ENCODE measurements around the gene RHOJ. TPM values are rescaled to one million over a fixed set of nuclear protein-coding genes. Genes with fewer than 3 reads are reported as not detected.
"Not testable (repeated sequence)": the region's sequence is repeated elsewhere in the genome, so short reads cannot be mapped to it uniquely, and the experiment has no call there.

RHOJ gene
- total and polyA plus RNA-seq, 4 donors = 1.0 to 1.7 (median 1.2) TPM

- peaks cover 0 to 3% (median 1%) of the 10 kb centered on the region in 4 donors for H3K9me3 ChIP-seq (ENCODE audit: control insufficient read depth in 4 of 4, low read length in 3 of 4)
- H3K4me3 ChIP-seq (ENCODE audit: low read depth in 1 of 3, low read length in 3 of 3) = no peak overlapping the region
- no peak overlapping the region for H3K27ac ChIP-seq (ENCODE audit: low read depth in 1 of 2, low read length in 2 of 2)
- TF ChIP-seq TAF1 (conservative IDR thresholded peaks at IDR 0.05) (no peak), RAD21 (IDR thresholded peaks at IDR 0.05) (no peak), HNF4A (conservative IDR thresholded peaks at IDR 0.05) (no peak), MAX (IDR thresholded peaks at IDR 0.05) (no peak)
- DNase-seq (ENCODE audit: low spot score) = no peak
- no peak overlapping the region for H3K9ac ChIP-seq (ENCODE audit: low read depth in 1 of 2, low read length in 2 of 2)
- H3K4me1 ChIP-seq (ENCODE audit: control insufficient read depth in 4 of 4, insufficient read depth in 4 of 4, low read length in 3 of 4) = no peaks in the 10 kb centered on the region
- 80% methylated on average over 1 of the region's 1 CpG for WGBS
- H3K27me3 ChIP-seq (ENCODE audit: control insufficient read depth in 4 of 4, insufficient read depth in 4 of 4, low read length in 3 of 4) = no peaks in the 10 kb centered on the region
- H3K36me3 ChIP-seq (ENCODE audit: control insufficient read depth in 4 of 4, insufficient read depth in 3 of 4, low read depth in 1 of 4, low read length in 3 of 4) = no peaks in the 10 kb centered on the region
Observed at GRCh38 chr14:63163306-63163705, 40.9 kb upstream of the RHOJ start.

- Histone ChIP-seq H3K27me3 (ENCODE audit: control insufficient read depth in 4 of 4, insufficient read depth in 4 of 4, low read length in 3 of 4) (no peaks in the 10 kb centered on the region), H3K4me1 (ENCODE audit: control insufficient read depth in 4 of 4, insufficient read depth in 4 of 4, low read length in 3 of 4) (no peaks in the 10 kb centered on the region), H3K9ac (ENCODE audit: low read depth in 1 of 2, low read length in 2 of 2) (no peak overlapping the region), H3K4me3 (ENCODE audit: low read depth in 1 of 3, low read length in 3 of 3) (no peak overlapping the region), H3K27ac (ENCODE audit: low read depth in 1 of 2, low read length in 2 of 2) (no peak overlapping the region), H3K36me3 (ENCODE audit: control insufficient read depth in 4 of 4, insufficient read depth in 3 of 4, low read depth in 1 of 4, low read length in 3 of 4) (no peaks in the 10 kb centered on the region), H3K9me3 (ENCODE audit: control insufficient read depth in 4 of 4, low read length in 3 of 4) (peaks cover 0 to 3% (median 1%) of the 10 kb centered on the region in 4 donors)
- WGBS = 92% methylated on average over 2 of the region's 2 CpGs
- no peak for DNase-seq (ENCODE audit: low spot score)
- TF ChIP-seq JUND (IDR thresholded peaks at IDR 0.05) = no peak
- TF ChIP-seq HNF4A (conservative IDR thresholded peaks at IDR 0.05) = no peak
- TF ChIP-seq YY1 (IDR thresholded peaks at IDR 0.05) = no peak
- no peak for TF ChIP-seq NR2F2 (IDR thresholded peaks at IDR 0.05)
- no peak for TF ChIP-seq ATF3 (IDR thresholded peaks at IDR 0.05)
- no peak for TF ChIP-seq GABPA (IDR thresholded peaks at IDR 0.05 in 1 of 2, conservative IDR thresholded peaks at IDR 0.05 in 1 of 2)
- TF ChIP-seq FOXA1 (IDR thresholded peaks at IDR 0.05) = no peak
- TF ChIP-seq SP1 (IDR thresholded peaks at IDR 0.05) = no peak
Observed at GRCh38 chr14:63164108-63164683, 40.0 kb upstream of the RHOJ start.

GRCh38 chr14:63165267-63165666, 39.0 kb upstream of the RHOJ start:
- H3K27me3 ChIP-seq (ENCODE audit: control insufficient read depth in 4 of 4, insufficient read depth in 4 of 4, low read length in 3 of 4); H3K9ac ChIP-seq (ENCODE audit: low read depth in 1 of 2, low read length in 2 of 2); DNase-seq (ENCODE audit: low spot score); H3K27ac ChIP-seq (ENCODE audit: low read depth in 1 of 2, low read length in 2 of 2); H3K9me3 ChIP-seq (ENCODE audit: control insufficient read depth in 4 of 4, low read length in 3 of 4); H3K4me3 ChIP-seq (ENCODE audit: low read depth in 1 of 3, low read length in 3 of 3); H3K36me3 ChIP-seq (ENCODE audit: control insufficient read depth in 4 of 4, insufficient read depth in 3 of 4, low read depth in 1 of 4, low read length in 3 of 4); H3K4me1 ChIP-seq (ENCODE audit: control insufficient read depth in 4 of 4, insufficient read depth in 4 of 4, low read length in 3 of 4): not testable (repeated sequence)
- 95% methylated on average over 20 of the region's 23 CpGs for WGBS

GRCh38 chr14:63167044-63167443, 37.2 kb upstream of the RHOJ start:
- Histone ChIP-seq H3K4me3 (ENCODE audit: low read depth in 1 of 3, low read length in 3 of 3) (no peak overlapping the region), H3K4me1 (ENCODE audit: control insufficient read depth in 4 of 4, insufficient read depth in 4 of 4, low read length in 3 of 4) (no peaks in the 10 kb centered on the region), H3K27ac (ENCODE audit: low read depth in 1 of 2, low read length in 2 of 2) (no peak overlapping the region), H3K36me3 (ENCODE audit: control insufficient read depth in 4 of 4, insufficient read depth in 3 of 4, low read depth in 1 of 4, low read length in 3 of 4) (no peaks in the 10 kb centered on the region), H3K9me3 (ENCODE audit: control insufficient read depth in 4 of 4, low read length in 3 of 4) (peaks cover 0 to 3% (median 1%) of the 10 kb centered on the region in 4 donors), H3K27me3 (ENCODE audit: control insufficient read depth in 4 of 4, insufficient read depth in 4 of 4, low read length in 3 of 4) (no peaks in the 10 kb centered on the region), H3K9ac (ENCODE audit: low read depth in 1 of 2, low read length in 2 of 2) (no peak overlapping the region)
- 89% methylated on average over 2 of the region's 2 CpGs for WGBS
- TF ChIP-seq REST (IDR thresholded peaks at IDR 0.05) (no peak), FOXA1 (IDR thresholded peaks at IDR 0.05) (no peak), CTCF (IDR thresholded peaks at IDR 0.05; ENCODE audit: low read depth, low read length, missing input control) (no peak), JUND (IDR thresholded peaks at IDR 0.05) (no peak)
- no peak for DNase-seq (ENCODE audit: low spot score)

Data from liver (tissue), 9 donors.